ENCODE results near the gene ZNF552.

Gene ZNF552

GRCh38 chr19:57779220-57779845 is 35.4 kb downstream of the ZNF552 start:
- H3K36me3 ChIP-seq (ENCODE audit: control insufficient read depth, insufficient read depth, low read length) = peaks cover 28% of the 10 kb centered on the region
- H3K27me3 ChIP-seq (ENCODE audit: control insufficient read depth, insufficient read depth, low read length, poor library complexity, severe bottlenecking) = no peaks in the 10 kb centered on the region
- no peaks in the 10 kb centered on the region for H3K9me3 ChIP-seq (ENCODE audit: control insufficient read depth, low read length)
- H3K27ac ChIP-seq (ENCODE audit: insufficient read depth, low read depth, low read length, poor library complexity, severe bottlenecking) = no peak overlapping the region
- WGBS, 2 experiments = 98% methylated on average over 10 of the region's 10 CpGs
- no peaks in the 10 kb centered on the region for H3K4me1 ChIP-seq (ENCODE audit: control insufficient read depth, insufficient read depth, low read length)
- H3K4me3 ChIP-seq (ENCODE audit: insufficient read depth, low read depth, low read length) = no peak overlapping the region

GRCh38 chr19:57778336-57778735 is 36.4 kb downstream of the ZNF552 start:
- WGBS, 2 experiments = 95% methylated on average over 4 of the region's 4 CpGs
- no peaks in the 10 kb centered on the region for H3K4me1 ChIP-seq (ENCODE audit: control insufficient read depth, insufficient read depth, low read length)
- H3K4me3 ChIP-seq (ENCODE audit: insufficient read depth, low read depth, low read length) = no peak overlapping the region
- H3K27me3 ChIP-seq (ENCODE audit: control insufficient read depth, insufficient read depth, low read length, poor library complexity, severe bottlenecking) = no peaks in the 10 kb centered on the region
- H3K9me3 ChIP-seq (ENCODE audit: control insufficient read depth, low read length) = no peaks in the 10 kb centered on the region
- H3K27ac ChIP-seq (ENCODE audit: insufficient read depth, low read depth, low read length, poor library complexity, severe bottlenecking) = no peak overlapping the region
- peaks cover 28% of the 10 kb centered on the region for H3K36me3 ChIP-seq (ENCODE audit: control insufficient read depth, insufficient read depth, low read length)

- WGBS, 2 experiments = 88 to 92% methylated on average over 6 of the region's 6 CpGs
- H3K4me3 ChIP-seq (ENCODE audit: insufficient read depth, low read depth, low read length) = no peak overlapping the region
- H3K27ac ChIP-seq (ENCODE audit: insufficient read depth, low read depth, low read length, poor library complexity, severe bottlenecking) = no peak overlapping the region
- H3K4me1 ChIP-seq (ENCODE audit: control insufficient read depth, insufficient read depth, low read length) = no peaks in the 10 kb centered on the region
- peaks cover 28% of the 10 kb centered on the region for H3K36me3 ChIP-seq (ENCODE audit: control insufficient read depth, insufficient read depth, low read length)
- no peaks in the 10 kb centered on the region for H3K9me3 ChIP-seq (ENCODE audit: control insufficient read depth, low read length)
- H3K27me3 ChIP-seq (ENCODE audit: control insufficient read depth, insufficient read depth, low read length, poor library complexity, severe bottlenecking) = no peaks in the 10 kb centered on the region
These were observed 37.9 kb downstream of the ZNF552 start for GRCh38 chr19:57776764-57777296.

GRCh38 chr19:57773488-57773887 is 41.2 kb downstream of the ZNF552 start:
- no peak overlapping the region for H3K4me3 ChIP-seq (ENCODE audit: insufficient read depth, low read depth, low read length)
- no peaks in the 10 kb centered on the region for H3K27me3 ChIP-seq (ENCODE audit: control insufficient read depth, insufficient read depth, low read length, poor library complexity, severe bottlenecking)
- no peaks in the 10 kb centered on the region for H3K9me3 ChIP-seq (ENCODE audit: control insufficient read depth, low read length)
- H3K27ac ChIP-seq (ENCODE audit: insufficient read depth, low read depth, low read length, poor library complexity, severe bottlenecking) = no peak overlapping the region
- peaks cover 6% of the 10 kb centered on the region for H3K4me1 ChIP-seq (ENCODE audit: control insufficient read depth, insufficient read depth, low read length)
- peaks cover 16% of the 10 kb centered on the region for H3K36me3 ChIP-seq (ENCODE audit: control insufficient read depth, insufficient read depth, low read length)
- 93 to 95% methylated on average over 3 of the region's 3 CpGs for WGBS, 2 experiments

- Histone ChIP-seq H3K4me3 (ENCODE audit: insufficient read depth, low read depth, low read length) (no peak overlapping the region), H3K36me3 (ENCODE audit: control insufficient read depth, insufficient read depth, low read length) (no peaks in the 10 kb centered on the region), H3K27ac (ENCODE audit: insufficient read depth, low read depth, low read length, poor library complexity, severe bottlenecking) (no peak overlapping the region), H3K9me3 (ENCODE audit: control insufficient read depth, low read length) (no peaks in the 10 kb centered on the region), H3K27me3 (ENCODE audit: control insufficient read depth, insufficient read depth, low read length, poor library complexity, severe bottlenecking) (no peaks in the 10 kb centered on the region), H3K4me1 (ENCODE audit: control insufficient read depth, insufficient read depth, low read length) (peaks cover 6% of the 10 kb centered on the region)
- 96 to 98% methylated on average over 4 of the region's 4 CpGs for WGBS, 2 experiments
These were observed 43.3 kb downstream of the ZNF552 start for GRCh38 chr19:57771417-57771816.

- Histone ChIP-seq H3K4me3 (ENCODE audit: insufficient read depth, low read depth, low read length) (peak within 1 kb of the TSS; percentile 67), H3K27ac (ENCODE audit: insufficient read depth, low read depth, low read length, poor library complexity, severe bottlenecking) (no peak within 1 kb of the TSS), H3K4me1 (ENCODE audit: control insufficient read depth, insufficient read depth, low read length) (peaks cover 6% of the 10 kb centered on the region), H3K36me3 (ENCODE audit: control insufficient read depth, insufficient read depth, low read length) (no peaks in the 10 kb centered on the region), H3K27me3 (ENCODE audit: control insufficient read depth, insufficient read depth, low read length, poor library complexity, severe bottlenecking) (no peaks in the 10 kb centered on the region), H3K9me3 (ENCODE audit: control insufficient read depth, low read length) (no peaks in the 10 kb centered on the region)
- 4 to 5% methylated on average over 61 of the region's 61 CpGs for WGBS, 2 experiments
These were observed 45.2 kb downstream of the ZNF552 start, which contains the start of gene ZNF586 for GRCh38 chr19:57769345-57770131. Gene ZNF586, plus strand, starts transcription at chr19:57769676. Its CDS starts 167 bp downstream, at chr19:57769843.

GRCh38 chr19:57759096-57759495 is 55.6 kb downstream of the ZNF552 start:
- no peaks in the 10 kb centered on the region for H3K4me1 ChIP-seq (ENCODE audit: control insufficient read depth, insufficient read depth, low read length)
- no peak overlapping the region for H3K4me3 ChIP-seq (ENCODE audit: insufficient read depth, low read depth, low read length)
- no peaks in the 10 kb centered on the region for H3K9me3 ChIP-seq (ENCODE audit: control insufficient read depth, low read length)
- no peak overlapping the region for H3K27ac ChIP-seq (ENCODE audit: insufficient read depth, low read depth, low read length, poor library complexity, severe bottlenecking)
- no peaks in the 10 kb centered on the region for H3K27me3 ChIP-seq (ENCODE audit: control insufficient read depth, insufficient read depth, low read length, poor library complexity, severe bottlenecking)
- 93 to 97% methylated on average over 2 of the region's 2 CpGs for WGBS, 2 experiments
- peaks cover 46% of the 10 kb centered on the region for H3K36me3 ChIP-seq (ENCODE audit: control insufficient read depth, insufficient read depth, low read length)

- no peaks in the 10 kb centered on the region for H3K9me3 ChIP-seq (ENCODE audit: control insufficient read depth, low read length)
- H3K4me3 ChIP-seq (ENCODE audit: insufficient read depth, low read depth, low read length) = no peak overlapping the region
- 92% methylated on average over 2 of the region's 2 CpGs; no CpG with 5 or more reads in 1 of the 2 experiments for WGBS, 2 experiments
- H3K27me3 ChIP-seq (ENCODE audit: control insufficient read depth, insufficient read depth, low read length, poor library complexity, severe bottlenecking) = no peaks in the 10 kb centered on the region
- H3K36me3 ChIP-seq (ENCODE audit: control insufficient read depth, insufficient read depth, low read length) = peaks cover 55% of the 10 kb centered on the region
- no peak overlapping the region for H3K27ac ChIP-seq (ENCODE audit: insufficient read depth, low read depth, low read length, poor library complexity, severe bottlenecking)
- H3K4me1 ChIP-seq (ENCODE audit: control insufficient read depth, insufficient read depth, low read length) = no peaks in the 10 kb centered on the region
These were observed 56.8 kb downstream of the ZNF552 start for GRCh38 chr19:57757941-57758340.

All from ectodermal cell (in vitro differentiated cells).